Activated naive CD4-positive, alpha-beta T cell treated with anti-CD3 and anti-CD28 coated beads, Interleukin-2, amount 10 ng/mL, durations not matched to agents 5 hours and 36 hours (primary cell): ENCODE results near the gene CLEC2L. TPM values are rescaled to one million over a fixed set of nuclear protein-coding genes. Genes with fewer than 3 reads are reported as not detected.

Experiments used
- total RNA-seq, 2 experiments: library from RNA; stranded (reverse); gene quantifications; one replicate each; pipeline ENCODE4 v1.2.3, GENCODE V29; 2021

CLEC2L gene
- total RNA-seq, result not detected

GRCh38 chr7:139523199-139523941 is at the start of gene CLEC2L:
TSS of gene CLEC2L (plus strand) at chr7:139523685. CDS start at chr7:139523928, 243 bp downstream.

Other genes with a start within 250 kb of the CLEC2L start
- gene FMC1, start 182.3 kb upstream of the CLEC2L start, total RNA-seq, result 10 to 100 TPM in 1 of 2 experiments, 1 to 10 TPM in 1; 7.1 to 10.9 TPM
- gene LUC7L2, start 163.8 kb upstream of the CLEC2L start, total RNA-seq, result 100 to 1,000 TPM; 107 to 112 TPM
- gene KLRG2, start 40.0 kb upstream of the CLEC2L start, total RNA-seq, result not detected